IPS DF 6.9 (cell line): ENCODE measurements around the gene CRY1.

Experiments
- DNase-seq: peaks from one replicate; pipeline ENCODE4 v3.0.0-alpha.2; 2013; ENCODE audit warnings: low read depth, low spot score
- H3K27ac ChIP-seq: one replicate; pipeline ENCODE4 v1.5.1; 2013; ENCODE audit warnings: low read length, control low read depth
- H3K27me3 ChIP-seq: 2 replicates; pipeline ENCODE4 v1.6.1; 2013; ENCODE audit warnings: mild to moderate bottlenecking, low read length; ENCODE audit not compliant: control insufficient read depth, insufficient read depth
- H3K36me3 ChIP-seq: 2 replicates; pipeline ENCODE4 v1.6.1; 2013; ENCODE audit warnings: low read length; ENCODE audit not compliant: control insufficient read depth, insufficient read depth
- H3K4me1 ChIP-seq: 2 replicates; pipeline ENCODE4 v1.6.1; 2013; ENCODE audit warnings: low read length; ENCODE audit not compliant: control insufficient read depth, insufficient read depth
- H3K4me3 ChIP-seq: 2 replicates; pipeline ENCODE4 v1.5.1; 2013; ENCODE audit warnings: mild to moderate bottlenecking, low read length
- H3K9me3 ChIP-seq: 2 replicates; pipeline ENCODE4 v1.6.1; 2013; ENCODE audit warnings: low read length, inconsistent platforms; ENCODE audit not compliant: control insufficient read depth, insufficient read depth
- WGBS: extraction: QIAGEN DNeasy Blood & Tissue Kit; methylation state at CpG from one replicate; pipeline ENCODE4 v1.1.7; 2013; ENCODE audit warnings: mixed read lengths, missing lambda C conversion rate; ENCODE audit not compliant: insufficient read length, insufficient coverage; 5-methylcytosine and 5-hydroxymethylcytosine counted together

The CRY1 gene

GRCh38 chr12:106953352-106954250, 139.7 kb downstream of the CRY1 start:
- Histone ChIP-seq H3K4me3 (no peak overlapping the region), H3K4me1 (peaks cover 3% of the 10 kb centered on the region; the same call in 1 of the 2 replicates), H3K36me3 (no peaks in the 10 kb centered on the region), H3K27me3 (no peaks in the 10 kb centered on the region), H3K27ac (no peak overlapping the region), H3K9me3 (no peaks in the 10 kb centered on the region)
- no peak for DNase-seq
- WGBS = no CpG with 5 or more reads among the region's 12 CpGs

GRCh38 chr12:106950591-106950990, 142.8 kb downstream of the CRY1 start:
- H3K36me3 ChIP-seq = no peaks in the 10 kb centered on the region
- H3K9me3 ChIP-seq = no peaks in the 10 kb centered on the region
- H3K27ac ChIP-seq = no peak overlapping the region
- no peaks in the 10 kb centered on the region for H3K27me3 ChIP-seq
- WGBS = no CpG with 5 or more reads among the region's 5 CpGs
- no peak for DNase-seq
- H3K4me1 ChIP-seq = peaks cover 3% of the 10 kb centered on the region; the same call in 1 of the 2 replicates
- H3K4me3 ChIP-seq = no peak overlapping the region

GRCh38 chr12:106947461-106947860, 145.9 kb downstream of the CRY1 start:
- no peaks in the 10 kb centered on the region for H3K36me3 ChIP-seq
- no peaks in the 10 kb centered on the region for H3K27me3 ChIP-seq
- H3K9me3 ChIP-seq = no peaks in the 10 kb centered on the region
- H3K4me3 ChIP-seq = no peak overlapping the region
- no peak for DNase-seq
- no peaks in the 10 kb centered on the region for H3K4me1 ChIP-seq
- no peak overlapping the region for H3K27ac ChIP-seq

GRCh38 chr12:106945261-106945851, 148.0 kb downstream of the CRY1 start:
- no peak for DNase-seq
- no peak overlapping the region for H3K27ac ChIP-seq
- H3K27me3 ChIP-seq = no peaks in the 10 kb centered on the region
- H3K4me1 ChIP-seq = no peaks in the 10 kb centered on the region
- WGBS = no CpG with 5 or more reads among the region's 1 CpG
- H3K4me3 ChIP-seq = no peak overlapping the region
- H3K36me3 ChIP-seq = no peaks in the 10 kb centered on the region
- H3K9me3 ChIP-seq = no peaks in the 10 kb centered on the region

GRCh38 chr12:106942775-106943174, 150.6 kb downstream of the CRY1 start:
- Histone ChIP-seq H3K27ac (no peak overlapping the region), H3K27me3 (no peaks in the 10 kb centered on the region), H3K4me3 (no peak overlapping the region), H3K9me3 (no peaks in the 10 kb centered on the region), H3K36me3 (no peaks in the 10 kb centered on the region), H3K4me1 (no peaks in the 10 kb centered on the region)
- WGBS = no CpG with 5 or more reads among the region's 2 CpGs
- no peak for DNase-seq

GRCh38 chr12:106941481-106942156, 151.7 kb downstream of the CRY1 start:
- Histone ChIP-seq H3K4me3 (no peak overlapping the region), H3K9me3 (no peaks in the 10 kb centered on the region), H3K36me3 (no peaks in the 10 kb centered on the region), H3K27ac (no peak overlapping the region), H3K27me3 (no peaks in the 10 kb centered on the region), H3K4me1 (no peaks in the 10 kb centered on the region)
- WGBS = no CpG with 5 or more reads among the region's 6 CpGs
- no peak for DNase-seq
